Ishikawa (cell line): Measurements from ENCODE around the gene RPL38.

ENCODE experiments used
- CEBPB ChIP-seq: IDR thresholded peaks from 2 replicates; pipeline ENCODE4 v1.6.1; 2012
- CREB1 ChIP-seq: IDR thresholded peaks from 2 replicates; pipeline ENCODE4 v1.6.1; 2012; ENCODE audit warnings: low read depth
- EGR1 ChIP-seq: IDR thresholded peaks from 2 replicates; pipeline ENCODE4 v1.6.1; 2012
- EP300 ChIP-seq: IDR thresholded peaks from 2 replicates; pipeline ENCODE4 v1.6.1; 2012; ENCODE audit warnings: borderline replicate concordance
- FOXM1 ChIP-seq: IDR thresholded peaks from 2 replicates; pipeline ENCODE4 v1.6.1; 2012; ENCODE audit warnings: low read depth, borderline replicate concordance
- MAX ChIP-seq: IDR thresholded peaks from 2 replicates; pipeline ENCODE4 v1.6.1; 2012
- NFIC ChIP-seq: IDR thresholded peaks from 2 replicates; pipeline ENCODE4 v1.6.1; 2012
- RAD21 ChIP-seq: IDR thresholded peaks from 2 replicates; pipeline ENCODE4 v1.6.1; 2012; ENCODE audit warnings: low read depth
- REST ChIP-seq: IDR thresholded peaks from 2 replicates; pipeline ENCODE4 v1.6.1; 2012; ENCODE audit warnings: low read depth, mild to moderate bottlenecking
- TAF1 ChIP-seq: IDR thresholded peaks from 2 replicates; pipeline ENCODE4 v1.6.1; 2012; ENCODE audit warnings: low read depth, mild to moderate bottlenecking
- TCF12 ChIP-seq: IDR thresholded peaks from 2 replicates; pipeline ENCODE4 v1.6.1; 2012; ENCODE audit warnings: low read depth
- TEAD4 ChIP-seq: IDR thresholded peaks from 2 replicates; pipeline ENCODE4 v1.6.1; 2012
- USF1 ChIP-seq: IDR thresholded peaks from 2 replicates; pipeline ENCODE4 v1.6.1; 2012
- YY1 ChIP-seq: IDR thresholded peaks from 2 replicates; pipeline ENCODE4 v1.6.1; 2012; ENCODE audit warnings: low read depth
- ZBTB7A ChIP-seq: IDR thresholded peaks from 2 replicates; pipeline ENCODE4 v1.6.1; 2012; ENCODE audit warnings: low read depth

The RPL38 gene

GRCh38 chr17:74243013-74243755 lies 39.7 kb downstream of the RPL38 start:
- no peak for TF ChIP-seq REST
- no peak for TF ChIP-seq FOXM1
- no peak for TF ChIP-seq TAF1
- TF ChIP-seq EP300, result no peak
- no peak for TF ChIP-seq USF1
- TF ChIP-seq RAD21, result no peak
- no peak for TF ChIP-seq TCF12
- no peak for TF ChIP-seq TEAD4
- TF ChIP-seq CEBPB, result no peak
- no peak for TF ChIP-seq MAX
- no peak for TF ChIP-seq ZBTB7A
- TF ChIP-seq EGR1, result no peak
- TF ChIP-seq NFIC, result no peak
- TF ChIP-seq YY1, result no peak
- no peak for TF ChIP-seq CREB1

- no peak for TF ChIP-seq CREB1
- no peak for TF ChIP-seq NFIC
- no peak for TF ChIP-seq TEAD4
- no peak for TF ChIP-seq REST
- TF ChIP-seq YY1, result no peak
- TF ChIP-seq ZBTB7A, result no peak
- no peak for TF ChIP-seq FOXM1
- no peak for TF ChIP-seq CEBPB
- no peak for TF ChIP-seq EGR1
- no peak for TF ChIP-seq MAX
- TF ChIP-seq TCF12, result no peak
- no peak for TF ChIP-seq TAF1
- no peak for TF ChIP-seq RAD21
- no peak for TF ChIP-seq EP300
- TF ChIP-seq USF1, result no peak
Measured at GRCh38 chr17:74244128-74244527, 40.6 kb downstream of the RPL38 start.

GRCh38 chr17:74244548-74244947 lies 41.1 kb downstream of the RPL38 start:
- TF ChIP-seq TCF12, result no peak
- TF ChIP-seq EGR1, result no peak
- no peak for TF ChIP-seq MAX
- TF ChIP-seq TEAD4, result no peak
- no peak for TF ChIP-seq REST
- no peak for TF ChIP-seq CREB1
- TF ChIP-seq USF1, result no peak
- TF ChIP-seq NFIC, result no peak
- no peak for TF ChIP-seq EP300
- TF ChIP-seq CEBPB, result no peak
- TF ChIP-seq ZBTB7A, result no peak
- TF ChIP-seq RAD21, result no peak
- no peak for TF ChIP-seq YY1
- TF ChIP-seq FOXM1, result no peak
- TF ChIP-seq TAF1, result no peak
